A549 (cell line): Measurements from ENCODE around the gene TIMM44.

Experiments
- POLR2A ChIP-seq: IDR thresholded peaks from 2 replicates; pipeline ENCODE4 v1.6.1; 2012; ENCODE audit warnings: mild to moderate bottlenecking, low read length
- RARB ChIP-seq: fragments of 250-450 bp; sonication (Bioruptor Pico); IDR thresholded peaks from 2 replicates; pipeline ENCODE4 v1.8.0; 2021; ENCODE audit warnings: mild to moderate bottlenecking, moderate library complexity
- TF ChIP-seq, protein P1 (sequence below): fragments of >200 bp; sonication (Bioruptor Twin); formaldehyde crosslinking; IDR thresholded peaks from 3 replicates; pipeline ENCODE4 v1.5.1; 2016
- TF ChIP-seq, protein P2 (sequence below): fragments of 200-600 bp; sonication (generic); IDR thresholded peaks from 2 replicates; pipeline ENCODE4 v1.6.1; 2016; ENCODE audit warnings: antibody characterized with exemption, mild to moderate bottlenecking, moderate library complexity

DNA sequence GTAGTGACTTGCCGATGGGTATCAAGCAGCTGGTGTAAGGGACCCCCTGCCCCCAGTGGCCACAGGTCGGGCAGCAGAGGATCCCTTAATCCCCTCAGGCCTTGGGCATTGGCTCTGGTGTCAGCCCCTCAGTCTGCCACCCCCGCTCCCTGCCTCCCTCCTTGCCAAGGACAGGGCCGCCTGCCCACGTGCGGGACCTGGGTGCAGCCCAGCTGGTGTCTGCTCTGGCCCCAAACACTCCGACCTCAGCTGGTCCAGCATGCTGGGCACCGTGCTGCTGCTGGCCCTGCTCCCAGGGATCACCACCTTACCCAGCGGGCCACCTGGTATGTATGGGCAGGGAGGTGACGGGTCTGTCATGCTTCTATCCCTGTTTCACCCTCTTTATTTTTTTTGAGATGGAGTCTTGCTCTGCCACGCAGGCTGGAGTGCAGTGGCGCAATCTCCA is 28.8 kb downstream of the TIMM44 start, which contains the start of gene TGFBR3L:
- TF ChIP-seq, protein P1, sequence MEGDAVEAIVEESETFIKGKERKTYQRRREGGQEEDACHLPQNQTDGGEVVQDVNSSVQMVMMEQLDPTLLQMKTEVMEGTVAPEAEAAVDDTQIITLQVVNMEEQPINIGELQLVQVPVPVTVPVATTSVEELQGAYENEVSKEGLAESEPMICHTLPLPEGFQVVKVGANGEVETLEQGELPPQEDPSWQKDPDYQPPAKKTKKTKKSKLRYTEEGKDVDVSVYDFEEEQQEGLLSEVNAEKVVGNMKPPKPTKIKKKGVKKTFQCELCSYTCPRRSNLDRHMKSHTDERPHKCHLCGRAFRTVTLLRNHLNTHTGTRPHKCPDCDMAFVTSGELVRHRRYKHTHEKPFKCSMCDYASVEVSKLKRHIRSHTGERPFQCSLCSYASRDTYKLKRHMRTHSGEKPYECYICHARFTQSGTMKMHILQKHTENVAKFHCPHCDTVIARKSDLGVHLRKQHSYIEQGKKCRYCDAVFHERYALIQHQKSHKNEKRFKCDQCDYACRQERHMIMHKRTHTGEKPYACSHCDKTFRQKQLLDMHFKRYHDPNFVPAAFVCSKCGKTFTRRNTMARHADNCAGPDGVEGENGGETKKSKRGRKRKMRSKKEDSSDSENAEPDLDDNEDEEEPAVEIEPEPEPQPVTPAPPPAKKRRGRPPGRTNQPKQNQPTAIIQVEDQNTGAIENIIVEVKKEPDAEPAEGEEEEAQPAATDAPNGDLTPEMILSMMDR: no peak
- TF ChIP-seq, protein P2, sequence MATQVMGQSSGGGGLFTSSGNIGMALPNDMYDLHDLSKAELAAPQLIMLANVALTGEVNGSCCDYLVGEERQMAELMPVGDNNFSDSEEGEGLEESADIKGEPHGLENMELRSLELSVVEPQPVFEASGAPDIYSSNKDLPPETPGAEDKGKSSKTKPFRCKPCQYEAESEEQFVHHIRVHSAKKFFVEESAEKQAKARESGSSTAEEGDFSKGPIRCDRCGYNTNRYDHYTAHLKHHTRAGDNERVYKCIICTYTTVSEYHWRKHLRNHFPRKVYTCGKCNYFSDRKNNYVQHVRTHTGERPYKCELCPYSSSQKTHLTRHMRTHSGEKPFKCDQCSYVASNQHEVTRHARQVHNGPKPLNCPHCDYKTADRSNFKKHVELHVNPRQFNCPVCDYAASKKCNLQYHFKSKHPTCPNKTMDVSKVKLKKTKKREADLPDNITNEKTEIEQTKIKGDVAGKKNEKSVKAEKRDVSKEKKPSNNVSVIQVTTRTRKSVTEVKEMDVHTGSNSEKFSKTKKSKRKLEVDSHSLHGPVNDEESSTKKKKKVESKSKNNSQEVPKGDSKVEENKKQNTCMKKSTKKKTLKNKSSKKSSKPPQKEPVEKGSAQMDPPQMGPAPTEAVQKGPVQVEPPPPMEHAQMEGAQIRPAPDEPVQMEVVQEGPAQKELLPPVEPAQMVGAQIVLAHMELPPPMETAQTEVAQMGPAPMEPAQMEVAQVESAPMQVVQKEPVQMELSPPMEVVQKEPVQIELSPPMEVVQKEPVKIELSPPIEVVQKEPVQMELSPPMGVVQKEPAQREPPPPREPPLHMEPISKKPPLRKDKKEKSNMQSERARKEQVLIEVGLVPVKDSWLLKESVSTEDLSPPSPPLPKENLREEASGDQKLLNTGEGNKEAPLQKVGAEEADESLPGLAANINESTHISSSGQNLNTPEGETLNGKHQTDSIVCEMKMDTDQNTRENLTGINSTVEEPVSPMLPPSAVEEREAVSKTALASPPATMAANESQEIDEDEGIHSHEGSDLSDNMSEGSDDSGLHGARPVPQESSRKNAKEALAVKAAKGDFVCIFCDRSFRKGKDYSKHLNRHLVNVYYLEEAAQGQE: no peak
- TF ChIP-seq POLR2A (no peak), RARB (CRISPR knock-in tag) (no peak)
